ENCODE data around the gene FAM193B. TPM values are rescaled to one million over a fixed set of nuclear protein-coding genes. Genes with fewer than 3 reads are reported as not detected.
A peak's percentile ranks its signal among the peaks of the same experiment; 100 is the strongest.

The FAM193B gene
- total and polyA plus RNA-seq, 2 of the 13 experiments (the other 11 are each of a cell fraction or from before 2014, with no cell fraction given) = 21.2 to 40.9 TPM

GRCh38 chr5:177516601-177517568 is 37.5 kb downstream of the FAM193B start, which contains the start of gene DDX41 (continued):
- TF ChIP-seq YEATS2 (CRISPR knock-in tag; IDR thresholded peaks at IDR 0.05; ENCODE audit: borderline replicate concordance) (peak; percentile 99), FIP1L1 (IDR thresholded peaks at IDR 0.05; ENCODE audit: borderline replicate concordance, insufficient read depth, low read depth, low read length) (no peak), ZNF318 (CRISPR knock-in tag; IDR thresholded peaks at IDR 0.05) (no peak; the same call in 1 of the 2 replicates), SRSF1 (optimal IDR thresholded peaks at IDR 0.05; ENCODE audit: low read depth, low read length) (peak; percentile 40), FOXA1 (IDR thresholded peaks at IDR 0.05) (no peak), FOXA1 (CRISPR knock-in tag; IDR thresholded peaks at IDR 0.05) (peak; percentile 31; the same call in 1 of the 2 replicates), SPEN (CRISPR knock-in tag; IDR thresholded peaks at IDR 0.05; ENCODE audit: low read depth) (peak; percentile 93), ZNF232 (CRISPR knock-in tag; IDR thresholded peaks at IDR 0.05; ENCODE audit: borderline replicate concordance) (0 out of 2 replicates have a peak, but pooled peaks have one; percentile 55), ZNF260 (CRISPR knock-in tag; IDR thresholded peaks at IDR 0.05; ENCODE audit: borderline replicate concordance, low read depth) (no peak), ZNF7 (CRISPR knock-in tag; IDR thresholded peaks at IDR 0.05) (no peak), ZNF430 (CRISPR knock-in tag; IDR thresholded peaks at IDR 0.05) (0 out of 2 replicates have a peak, but pooled peaks have one; percentile 61), PHF8 (CRISPR knock-in tag; IDR thresholded peaks at IDR 0.05) (peak; percentile 94), MAF1 (CRISPR knock-in tag; IDR thresholded peaks at IDR 0.05; ENCODE audit: borderline replicate concordance) (peak; percentile 72), MTA1 (CRISPR knock-in tag; IDR thresholded peaks at IDR 0.05; ENCODE audit: borderline replicate concordance) (peak; percentile 80), HOXA5 (CRISPR knock-in tag; IDR thresholded peaks at IDR 0.05) (peak; percentile 84), ZNF777 (CRISPR knock-in tag; IDR thresholded peaks at IDR 0.05) (peak; percentile 76), HOXA9 (CRISPR knock-in tag; IDR thresholded peaks at IDR 0.05; ENCODE audit: borderline replicate concordance) (peak; percentile 90)
- TF ChIP-seq, protein P1, sequence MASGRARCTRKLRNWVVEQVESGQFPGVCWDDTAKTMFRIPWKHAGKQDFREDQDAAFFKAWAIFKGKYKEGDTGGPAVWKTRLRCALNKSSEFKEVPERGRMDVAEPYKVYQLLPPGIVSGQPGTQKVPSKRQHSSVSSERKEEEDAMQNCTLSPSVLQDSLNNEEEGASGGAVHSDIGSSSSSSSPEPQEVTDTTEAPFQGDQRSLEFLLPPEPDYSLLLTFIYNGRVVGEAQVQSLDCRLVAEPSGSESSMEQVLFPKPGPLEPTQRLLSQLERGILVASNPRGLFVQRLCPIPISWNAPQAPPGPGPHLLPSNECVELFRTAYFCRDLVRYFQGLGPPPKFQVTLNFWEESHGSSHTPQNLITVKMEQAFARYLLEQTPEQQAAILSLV (CRISPR knock-in tag; IDR thresholded peaks at IDR 0.05; ENCODE audit: borderline replicate concordance) = no peak; the same call in 1 of the 2 replicates
- TF ChIP-seq, protein P2, sequence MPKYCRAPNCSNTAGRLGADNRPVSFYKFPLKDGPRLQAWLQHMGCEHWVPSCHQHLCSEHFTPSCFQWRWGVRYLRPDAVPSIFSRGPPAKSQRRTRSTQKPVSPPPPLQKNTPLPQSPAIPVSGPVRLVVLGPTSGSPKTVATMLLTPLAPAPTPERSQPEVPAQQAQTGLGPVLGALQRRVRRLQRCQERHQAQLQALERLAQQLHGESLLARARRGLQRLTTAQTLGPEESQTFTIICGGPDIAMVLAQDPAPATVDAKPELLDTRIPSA (CRISPR knock-in tag; IDR thresholded peaks at IDR 0.05; ENCODE audit: borderline replicate concordance) = no peak
